GM12892 (cell line): Measurements from ENCODE around the gene DZANK1.
"Not testable (repeated sequence)": the region's sequence is repeated elsewhere in the genome, so short reads cannot be mapped to it uniquely, and the experiment has no call there.

Experiments used
- POLR2A ChIP-seq: IDR thresholded peaks from 2 replicates; pipeline ENCODE4 v1.6.1; 2011; ENCODE audit warnings: low read depth, low read length, control low read depth
- POLR2AphosphoS5 ChIP-seq: IDR thresholded peaks from 2 replicates; pipeline ENCODE4 v1.6.1; 2011; ENCODE audit warnings: low read depth, low read length, control low read depth
- TAF1 ChIP-seq: IDR thresholded peaks from 2 replicates; pipeline ENCODE4 v1.6.1; 2011; ENCODE audit warnings: low read depth, mild to moderate bottlenecking, control low read depth, low read length, borderline replicate concordance

GRCh38 chr20:18501672-18502071, 34.8 kb upstream of the DZANK1 start:
- not testable (repeated sequence) for TF ChIP-seq TAF1, POLR2A, POLR2AphosphoS5
